Stimulated activated CD4-positive, alpha-beta T cell treated with anti-CD3 and anti-CD28 coated beads, Interleukin-4, amount 100 ng/mL, for 48 hours (primary cell): ENCODE data around the gene GSTM2.

ENCODE experiments used
- DNase-seq, 2 donors: peaks; one replicate each; pipeline ENCODE4 v3.0.0-alpha.2; 2020; ENCODE audit warnings: low read depth in 2 of 2

GSTM2 gene

GRCh38 chr1:109714661-109715372 is 47.0 kb downstream of the GSTM2 start:
- DNase-seq = no peak

- no peak for DNase-seq
These were observed 48.3 kb downstream of the GSTM2 start for GRCh38 chr1:109716121-109716520.

- no peak for DNase-seq
These were observed 48.8 kb downstream of the GSTM2 start for GRCh38 chr1:109716570-109717090.

GRCh38 chr1:109717729-109718128 is 49.9 kb downstream of the GSTM2 start:
- DNase-seq = no peak

GRCh38 chr1:109718495-109718894 is 50.6 kb downstream of the GSTM2 start:
- DNase-seq = no peak

GRCh38 chr1:109719337-109719837 is 51.5 kb downstream of the GSTM2 start:
- DNase-seq = no peak

GRCh38 chr1:109721042-109721441 is 53.2 kb downstream of the GSTM2 start:
- DNase-seq = no peak

- no peak for DNase-seq
These were observed 54.1 kb downstream of the GSTM2 start for GRCh38 chr1:109721971-109722370.

- no peak for DNase-seq
These were observed 55.2 kb downstream of the GSTM2 start for GRCh38 chr1:109722908-109723691.
